GM18867 (cell line): Measurements from ENCODE around the gene PARM1.

Source experiments
- ATAC-seq: cut with Tn5 transposase; IDR thresholded peaks from one replicate; pipeline ENCODE4 v1.9.1; 2021; ENCODE audit warnings: mild to moderate bottlenecking, moderate library complexity; ENCODE audit not compliant: unreplicated experiment

The PARM1 gene

DNA sequence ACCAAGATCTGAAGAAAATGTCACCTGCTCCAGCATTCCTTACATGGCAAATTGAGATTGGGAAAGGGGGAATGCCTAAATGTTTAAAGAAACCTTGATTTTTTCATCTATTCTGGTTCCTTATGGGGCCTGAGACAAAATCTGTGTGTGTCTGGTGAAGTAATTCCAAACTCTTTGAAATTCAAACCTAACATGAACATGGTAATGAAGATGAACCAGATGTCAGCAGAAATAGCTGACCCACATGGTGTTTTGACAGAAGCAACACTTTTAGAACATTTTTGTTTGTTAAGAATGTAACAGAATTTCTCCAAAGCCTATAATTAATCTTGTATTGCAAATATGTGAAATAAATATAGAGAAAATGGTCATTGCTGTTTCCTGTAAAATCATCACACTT is 133.0 kb downstream of the PARM1 start:
- ATAC-seq = no peak

DNA sequence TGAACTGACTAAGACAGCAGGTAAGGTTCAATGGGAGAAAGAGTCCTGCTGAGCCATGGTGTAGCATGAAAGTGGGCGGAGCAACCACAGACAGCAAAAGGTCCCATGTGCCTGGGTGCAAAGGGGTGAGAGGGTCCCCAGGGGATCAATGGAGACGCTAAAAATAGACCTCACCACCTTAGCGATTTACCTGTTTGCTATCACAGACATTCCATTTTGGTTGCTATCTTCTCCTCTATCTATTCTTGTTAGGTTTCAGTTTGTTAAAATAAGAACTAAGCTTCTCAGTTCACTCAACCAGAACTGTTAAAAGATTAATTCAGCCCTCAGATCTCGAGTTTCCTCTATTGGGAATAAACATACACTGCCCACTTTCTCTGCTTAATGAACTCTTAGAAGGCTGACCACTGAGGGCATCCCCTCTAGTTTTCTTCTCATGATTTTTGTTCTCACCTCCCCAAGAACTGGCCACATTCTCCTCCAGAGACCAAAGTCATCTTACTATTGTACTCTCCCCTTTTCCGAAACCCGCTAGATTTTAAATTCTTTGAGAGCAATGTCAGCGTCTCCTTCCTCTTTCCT is 136.7 kb downstream of the PARM1 start:
- ATAC-seq = peak; percentile 72

DNA sequence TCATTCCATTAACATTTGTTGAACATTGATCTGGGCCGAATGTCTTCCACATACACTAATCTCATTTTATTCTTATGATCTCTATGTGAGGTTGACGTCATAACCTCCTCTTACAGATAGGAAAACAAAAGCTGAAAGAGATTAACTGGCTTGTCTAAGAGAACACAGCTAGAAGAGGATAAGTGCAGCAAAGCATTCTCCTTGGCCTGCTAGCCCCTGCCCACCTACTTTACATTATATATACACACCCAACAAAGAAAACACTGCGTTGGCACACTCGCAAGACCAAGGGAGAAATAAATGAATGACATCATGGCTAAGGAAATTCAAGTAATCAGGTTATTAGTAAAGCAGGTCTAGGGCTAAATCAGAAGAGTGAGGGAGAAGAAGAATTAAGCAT is 138.4 kb downstream of the PARM1 start:
- ATAC-seq = no peak

DNA sequence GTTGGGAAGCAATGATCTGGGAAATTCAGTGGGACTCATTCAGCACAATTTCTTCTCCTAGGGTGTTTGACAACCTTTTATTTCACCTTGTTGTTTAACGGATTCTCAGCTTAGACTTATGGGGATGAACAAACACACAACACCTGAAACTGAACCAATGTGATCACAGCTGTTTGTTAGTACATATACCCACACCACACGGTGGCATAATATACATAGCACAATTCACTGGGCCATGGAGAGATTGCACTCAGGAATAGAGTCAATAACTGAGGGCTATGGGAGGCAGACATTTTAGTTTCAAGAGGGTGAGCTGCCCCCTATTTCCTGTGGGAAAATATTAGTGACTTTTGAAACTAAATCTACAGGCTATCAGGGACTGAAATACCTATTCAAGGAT is 148.0 kb downstream of the PARM1 start:
- no peak for ATAC-seq

DNA sequence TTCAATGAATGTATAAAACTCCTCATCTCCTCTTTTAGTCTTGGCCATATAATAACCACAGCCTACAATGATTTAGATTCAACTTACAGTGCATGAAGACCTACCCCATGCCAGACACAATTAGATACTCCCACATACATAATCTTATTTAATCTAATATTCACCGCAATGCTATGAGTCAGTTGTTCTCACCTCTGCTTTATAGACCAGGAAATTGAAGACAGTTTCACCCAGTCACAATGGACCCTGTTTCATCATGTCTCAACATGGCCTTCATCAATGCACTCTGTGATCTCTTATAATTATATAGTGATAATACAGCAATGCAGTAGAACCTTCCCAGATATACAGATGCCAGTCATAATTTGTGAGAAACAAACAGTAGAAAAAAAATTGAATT is 148.6 kb downstream of the PARM1 start:
- ATAC-seq = no peak

DNA sequence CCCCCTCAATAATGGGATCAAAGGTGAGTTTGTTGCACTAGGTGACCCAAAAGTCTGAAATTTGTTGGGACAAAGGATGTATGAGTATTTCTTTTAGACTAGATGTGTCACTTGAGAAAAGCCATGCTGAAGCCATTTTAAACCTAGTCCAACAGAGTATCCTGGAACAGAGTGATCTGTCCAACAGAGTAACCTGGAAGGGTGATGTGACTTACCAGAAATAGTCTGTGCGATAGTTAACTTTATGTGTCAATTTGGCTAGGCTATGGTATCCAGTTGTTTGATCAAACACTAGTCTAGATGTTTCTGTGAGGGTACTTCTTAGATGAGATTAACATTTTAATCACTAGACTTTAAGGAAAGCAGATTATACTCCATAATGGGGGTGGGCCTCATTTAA is 154.5 kb downstream of the PARM1 start:
- no peak for ATAC-seq

DNA sequence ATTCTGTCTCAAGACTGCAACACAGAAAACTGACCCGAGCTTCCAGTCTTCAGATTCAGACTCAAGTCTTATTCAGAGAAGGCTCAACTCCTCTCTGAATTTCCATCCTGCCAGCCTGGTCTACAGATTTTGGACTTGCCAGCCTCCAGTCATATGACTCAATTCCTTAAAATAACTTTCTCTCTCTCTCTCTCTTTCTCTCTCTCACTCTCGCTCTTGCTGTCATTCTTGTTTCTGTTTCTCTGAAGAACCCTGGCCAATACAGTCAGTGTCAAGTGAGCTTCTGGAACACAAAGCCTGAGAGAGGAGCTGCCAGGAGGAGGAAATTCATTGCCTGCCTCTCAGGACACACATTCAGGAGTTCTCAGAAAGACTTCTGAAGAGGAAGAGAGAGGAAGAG is 154.9 kb downstream of the PARM1 start:
- peak; percentile 90 for ATAC-seq

DNA sequence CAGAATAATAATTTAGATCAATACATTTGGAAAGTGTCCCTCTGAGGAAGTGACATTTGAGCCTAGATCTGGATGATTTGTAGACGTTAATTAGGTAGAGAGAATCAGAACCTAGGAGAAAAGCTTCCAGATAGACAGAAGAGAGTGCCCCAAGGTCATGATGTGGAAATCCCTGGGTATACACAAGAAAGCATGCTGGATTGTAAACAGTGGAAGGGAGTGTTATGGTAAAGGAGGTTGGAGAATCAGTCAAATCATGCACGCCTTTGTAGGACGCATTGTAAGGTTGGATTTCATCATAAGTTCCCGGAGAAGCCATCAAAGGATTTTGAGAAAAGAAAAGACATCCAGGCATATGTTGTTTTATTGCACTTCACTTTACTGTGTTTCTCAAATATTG is 156.3 kb downstream of the PARM1 start:
- no peak for ATAC-seq

DNA sequence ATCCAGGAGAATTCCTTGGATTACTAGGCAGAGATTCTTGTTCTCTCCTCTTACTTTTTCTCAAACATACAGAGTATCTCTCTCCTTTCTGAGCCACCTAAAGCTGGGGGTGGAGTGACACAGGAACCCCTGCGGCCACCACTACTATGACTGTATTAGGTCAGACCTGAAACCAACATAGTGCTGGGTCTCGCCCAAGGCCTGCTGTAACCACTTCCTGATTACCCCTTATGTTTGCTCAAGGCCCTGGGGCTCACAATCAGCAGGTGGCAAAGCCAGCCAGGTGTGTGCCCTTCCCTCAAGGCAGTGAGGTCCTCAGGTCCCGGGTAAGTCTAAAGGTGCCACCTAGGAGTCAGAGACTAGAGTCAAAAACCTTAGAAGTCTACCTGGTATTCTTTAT is 166.4 kb downstream of the PARM1 start:
- peak; percentile 96 for ATAC-seq
